22Rv1 (cell line): ENCODE measurements around the gene FILIP1L.

Experiments
- ZFX ChIP-seq: fragments of 450-650 bp; IDR thresholded peaks from 2 replicates; pipeline ENCODE4 v1.6.1; 2017; ENCODE audit warnings: antibody characterized with exemption, borderline replicate concordance
- TF ChIP-seq, protein P1 (sequence below): fragments of 450-650 bp; IDR thresholded peaks from 2 replicates; pipeline ENCODE4 v1.5.1; 2017; ENCODE audit warnings: mild to moderate bottlenecking

DNA sequence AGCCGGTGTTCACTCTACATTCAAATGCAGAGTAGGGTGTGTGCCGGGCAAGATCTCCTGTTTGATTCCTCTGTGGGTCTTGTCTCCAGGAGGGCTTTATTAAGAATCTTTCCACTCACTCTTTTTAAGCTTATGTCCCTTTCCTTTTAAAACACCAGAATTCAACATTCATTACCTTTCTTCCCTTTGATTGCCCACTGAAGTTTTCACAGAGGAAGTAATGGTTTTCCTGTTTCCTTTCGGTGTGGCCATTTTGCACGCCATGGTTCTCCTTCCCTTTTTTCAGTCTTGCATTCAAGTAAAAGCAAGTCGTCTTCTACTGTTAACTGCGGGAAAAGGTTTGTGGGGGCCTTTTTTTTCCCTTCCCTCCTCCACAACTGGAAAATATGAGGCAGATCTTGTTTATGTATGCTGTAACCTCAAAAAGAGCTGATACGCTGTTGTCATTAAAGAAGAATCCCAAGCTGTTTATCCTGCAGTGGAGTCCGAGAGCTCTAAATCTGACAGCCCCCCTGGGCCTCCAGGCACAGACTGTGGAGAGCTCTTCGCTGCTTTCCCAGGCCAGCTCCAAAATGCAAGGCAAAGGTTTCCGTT is 40.5 kb downstream of the FILIP1L start:
- TF ChIP-seq, protein P1, sequence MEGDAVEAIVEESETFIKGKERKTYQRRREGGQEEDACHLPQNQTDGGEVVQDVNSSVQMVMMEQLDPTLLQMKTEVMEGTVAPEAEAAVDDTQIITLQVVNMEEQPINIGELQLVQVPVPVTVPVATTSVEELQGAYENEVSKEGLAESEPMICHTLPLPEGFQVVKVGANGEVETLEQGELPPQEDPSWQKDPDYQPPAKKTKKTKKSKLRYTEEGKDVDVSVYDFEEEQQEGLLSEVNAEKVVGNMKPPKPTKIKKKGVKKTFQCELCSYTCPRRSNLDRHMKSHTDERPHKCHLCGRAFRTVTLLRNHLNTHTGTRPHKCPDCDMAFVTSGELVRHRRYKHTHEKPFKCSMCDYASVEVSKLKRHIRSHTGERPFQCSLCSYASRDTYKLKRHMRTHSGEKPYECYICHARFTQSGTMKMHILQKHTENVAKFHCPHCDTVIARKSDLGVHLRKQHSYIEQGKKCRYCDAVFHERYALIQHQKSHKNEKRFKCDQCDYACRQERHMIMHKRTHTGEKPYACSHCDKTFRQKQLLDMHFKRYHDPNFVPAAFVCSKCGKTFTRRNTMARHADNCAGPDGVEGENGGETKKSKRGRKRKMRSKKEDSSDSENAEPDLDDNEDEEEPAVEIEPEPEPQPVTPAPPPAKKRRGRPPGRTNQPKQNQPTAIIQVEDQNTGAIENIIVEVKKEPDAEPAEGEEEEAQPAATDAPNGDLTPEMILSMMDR = no peak
- no peak for TF ChIP-seq ZFX
